Transverse colon (tissue), 4 donors: ENCODE results near the gene PNPO. TPM values are rescaled to one million over a fixed set of nuclear protein-coding genes. Genes with fewer than 3 reads are reported as not detected.

ENCODE experiments used
- DNase-seq: peaks from one replicate; pipeline ENCODE4 v3.0.0-alpha.2; 2019
- H3K27ac ChIP-seq, 4 donors: fragments of 200-600 bp; sonication (generic); 2 replicates each; pipeline ENCODE4 v1.5.1; 2016 to 2018; ENCODE audit warnings: inconsistent platforms in 4 of 4
- H3K27me3 ChIP-seq: fragments of 200-600 bp; sonication (generic); 2 replicates; pipeline ENCODE4 v1.5.1; 2017; ENCODE audit warnings: inconsistent platforms
- H3K36me3 ChIP-seq, 4 donors: fragments of 200-600 bp; sonication (generic); 2 replicates each; pipeline ENCODE4 v1.5.1; 2017 to 2019; ENCODE audit warnings: inconsistent platforms in 4 of 4
- H3K4me1 ChIP-seq, 4 donors: fragments of 200-600 bp; sonication (generic); 2 replicates each; pipeline ENCODE4 v1.5.1; 2017 to 2020; ENCODE audit warnings: inconsistent platforms in 4 of 4
- H3K4me3 ChIP-seq, 4 donors: fragments of 200-600 bp; sonication (generic); 1 replicate in 1 of 4; 2 replicates in 3 of 4; pipeline versions ENCODE4 v1.5.1 to v1.6.1; 2017 to 2019; ENCODE audit warnings: inconsistent platforms in 4 of 4
- H3K9me3 ChIP-seq, 2 donors: fragments of 200-600 bp; sonication (generic); 2 replicates each; pipeline ENCODE4 v1.5.1; 2017 to 2019; ENCODE audit warnings: inconsistent platforms in 2 of 2
- EP300 ChIP-seq: sonication (generic); formaldehyde crosslinking; IDR thresholded peaks from one replicate; pipeline ENCODE4 v1.6.1; 2017; ENCODE audit warnings: antibody characterized with exemption, low read depth
- POLR2A ChIP-seq: fragments of 450-650 bp; IDR thresholded peaks from one replicate; pipeline ENCODE4 v1.6.1; 2016; ENCODE audit warnings: antibody characterized with exemption, mild to moderate bottlenecking, moderate library complexity
- POLR2AphosphoS5 ChIP-seq, 3 donors: sonication (generic); formaldehyde crosslinking; IDR thresholded peaks; one replicate each; pipeline ENCODE4 v1.6.1; 2016; ENCODE audit warnings: antibody characterized with exemption in 3 of 3
- whole genome bisulfite sequencing, 2 donors: methylation state at CpG; one replicate each; pipeline ENCODE4 v1.1.5; 2018; ENCODE audit warnings: low coverage in 1 of 2; 5-methylcytosine and 5-hydroxymethylcytosine counted together
- in situ Hi-C, 4 donors: fragments of 200-750 bp; cut with MboI; loops; one replicate each; pipeline versions ENCODE4 v1.15.0 to v1.15.1; 2017; ENCODE audit warnings: low sequenced_read_pairs in 3 of 4, low pct_ligation_motif_present in 1 of 4, low pct_unique_long_range_greater_than_20kb in 1 of 4
- intact Hi-C: fragments of 100-400 bp; cut with DNase I; formaldehyde crosslinking; loops from one replicate; pipeline ENCODE4 v1.15.1; 2023; ENCODE audit warnings: low total_unique reads
- total RNA-seq, 4 donors: library from RNA; depleted of rRNA; stranded (reverse); fragments of >200 nt; gene quantifications; one replicate each; pipeline ENCODE4 v1.1.0, GENCODE V29; 2016
- TF ChIP-seq, protein P1 (sequence below), 5 experiments: fragments of 200-600 bp in 3 of 5; fragments of 450-650 bp in 2 of 5; sonication (generic) in 3 of 5; IDR thresholded peaks; 1 replicate in 2 of 5; 2 replicates in 3 of 5; pipeline ENCODE4 v1.5.1; 2016 to 2017; ENCODE audit warnings: antibody characterized with exemption in 5 of 5, inconsistent platforms in 3 of 5, mild to moderate bottlenecking in 2 of 5, moderate library complexity in 1 of 5

Gene PNPO
- total RNA-seq, 4 donors from 2014 or later: 7.4 to 83.8 (median 31.6) TPM

DNA sequence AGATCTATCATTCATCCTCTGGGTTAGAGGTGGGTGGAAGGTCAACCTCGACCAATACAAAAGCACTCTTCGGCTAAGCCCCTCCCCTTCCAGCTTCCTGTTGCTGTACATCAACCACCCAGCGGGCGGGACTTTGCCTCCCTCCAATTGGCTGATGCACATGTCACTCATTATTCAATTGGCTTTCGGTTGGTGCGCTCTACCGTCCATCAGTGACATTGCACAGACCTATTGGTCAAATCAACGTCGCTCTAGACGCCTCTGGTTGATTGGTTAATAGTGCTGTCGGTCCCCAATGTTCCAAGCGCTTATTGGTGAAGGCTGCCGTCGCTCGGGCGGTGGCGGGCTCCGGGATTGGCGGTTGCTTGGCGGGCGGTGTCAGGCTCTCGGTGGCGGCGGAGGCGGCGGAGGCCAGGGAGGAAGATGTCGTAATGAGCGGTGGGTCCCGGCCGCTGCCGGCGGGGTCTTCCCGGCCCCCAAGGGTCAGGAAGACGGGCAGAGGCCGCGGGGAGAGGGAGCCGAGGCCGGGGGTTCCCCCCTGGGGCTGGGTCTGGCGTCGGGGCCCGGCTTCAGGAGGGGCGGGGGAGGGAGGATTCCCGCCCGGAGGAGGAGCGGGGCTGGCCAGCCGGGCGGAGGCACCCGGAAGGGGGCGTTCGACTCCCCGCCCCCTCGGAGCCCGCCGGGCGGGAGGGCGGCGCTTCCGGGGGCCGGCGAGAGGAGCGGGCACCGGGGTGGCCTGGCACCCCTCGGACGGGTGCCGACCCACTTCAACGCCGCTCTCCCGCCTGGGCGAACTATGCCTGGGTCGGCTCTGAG, 45.3 kb upstream of the PNPO start, which contains the start of gene SP2:
Gene SP2 (plus strand): TSS at position 381 of the 816 bp plus-strand sequence. CDS start 51 bp downstream, at position 432.
- Histone ChIP-seq H3K4me1 (peaks cover 5 to 27% (median 19%) of the 10 kb centered on the region in 4 donors), H3K36me3 (no peaks in the 10 kb centered on the region), H3K9me3 (no peaks in the 10 kb centered on the region), H3K27me3 (no peaks in the 10 kb centered on the region), H3K27ac (peak within 1 kb of the TSS; percentile 97 to 98 (median 98)), H3K4me3 (peak within 1 kb of the TSS; percentile 88 to 95 (median 90))
- in situ Hi-C loops (no loop called here), intact Hi-C loops (no loop called here)
- WGBS, 2 donors: 1% methylated on average over 38 of the region's 70 CpGs; no CpG with 5 or more reads in 1 of the 2 donors
- TF ChIP-seq POLR2AphosphoS5 (IDR thresholded peaks at IDR 0.05) (peak; percentile 59 to 79 (median 73)), EP300 (no peak), POLR2A (peak; percentile 71)
- TF ChIP-seq, protein P1, sequence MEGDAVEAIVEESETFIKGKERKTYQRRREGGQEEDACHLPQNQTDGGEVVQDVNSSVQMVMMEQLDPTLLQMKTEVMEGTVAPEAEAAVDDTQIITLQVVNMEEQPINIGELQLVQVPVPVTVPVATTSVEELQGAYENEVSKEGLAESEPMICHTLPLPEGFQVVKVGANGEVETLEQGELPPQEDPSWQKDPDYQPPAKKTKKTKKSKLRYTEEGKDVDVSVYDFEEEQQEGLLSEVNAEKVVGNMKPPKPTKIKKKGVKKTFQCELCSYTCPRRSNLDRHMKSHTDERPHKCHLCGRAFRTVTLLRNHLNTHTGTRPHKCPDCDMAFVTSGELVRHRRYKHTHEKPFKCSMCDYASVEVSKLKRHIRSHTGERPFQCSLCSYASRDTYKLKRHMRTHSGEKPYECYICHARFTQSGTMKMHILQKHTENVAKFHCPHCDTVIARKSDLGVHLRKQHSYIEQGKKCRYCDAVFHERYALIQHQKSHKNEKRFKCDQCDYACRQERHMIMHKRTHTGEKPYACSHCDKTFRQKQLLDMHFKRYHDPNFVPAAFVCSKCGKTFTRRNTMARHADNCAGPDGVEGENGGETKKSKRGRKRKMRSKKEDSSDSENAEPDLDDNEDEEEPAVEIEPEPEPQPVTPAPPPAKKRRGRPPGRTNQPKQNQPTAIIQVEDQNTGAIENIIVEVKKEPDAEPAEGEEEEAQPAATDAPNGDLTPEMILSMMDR (IDR thresholded peaks at IDR 0.05): peak in 2 of 5 experiments; percentile 6 to 19
- DNase-seq: peak; percentile 100

DNA sequence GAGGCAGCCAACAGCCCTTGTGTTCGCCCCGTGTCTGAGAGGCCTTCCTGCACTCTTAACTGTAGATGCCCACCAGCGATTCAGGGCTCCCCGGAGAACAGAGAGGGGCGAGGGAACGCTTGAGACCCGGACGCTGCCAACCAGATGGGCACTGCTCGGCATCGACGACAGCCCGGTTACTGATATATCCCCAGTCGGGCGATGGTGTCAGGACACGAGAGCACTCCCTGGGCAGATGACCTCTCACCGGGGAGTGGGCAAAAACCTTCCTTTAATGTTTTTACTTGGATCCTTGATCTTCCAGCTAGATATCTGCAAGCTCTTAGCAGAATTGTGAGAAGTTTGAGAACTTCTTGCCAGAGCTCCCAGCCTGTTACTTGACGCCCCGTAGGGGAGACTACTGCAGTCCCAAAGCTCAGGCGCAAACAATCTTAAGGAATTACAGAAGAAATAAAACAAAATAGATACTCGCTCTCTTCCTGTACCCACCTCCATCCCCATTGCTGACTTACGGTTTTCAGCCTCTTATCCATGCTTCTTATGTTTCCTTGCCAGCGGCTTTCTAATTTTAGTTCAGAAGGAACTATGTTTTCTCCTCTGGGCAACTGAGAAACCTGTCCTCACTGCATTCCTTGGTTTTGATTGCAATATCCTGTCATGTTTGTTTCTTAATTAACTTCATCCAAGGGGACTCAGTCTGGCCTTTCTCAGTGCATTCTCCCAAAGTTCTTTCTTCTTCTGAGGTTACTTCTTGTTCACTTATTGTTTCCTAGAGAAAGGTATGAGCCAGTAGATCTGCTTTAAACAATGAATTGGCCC, 44.5 kb upstream of the PNPO start:
- H3K4me3 ChIP-seq: peak overlapping the region; percentile 88 to 95 (median 90)
- H3K36me3 ChIP-seq: no peaks in the 10 kb centered on the region
- no peaks in the 10 kb centered on the region for H3K9me3 ChIP-seq
- no peak for DNase-seq
- peaks cover 5 to 27% (median 19%) of the 10 kb centered on the region in 4 donors for H3K4me1 ChIP-seq
- TF ChIP-seq, protein P1 (IDR thresholded peaks at IDR 0.05): no peak
- TF ChIP-seq POLR2A: no peak
- TF ChIP-seq POLR2AphosphoS5 (IDR thresholded peaks at IDR 0.05): no peak
- no peak for TF ChIP-seq EP300
- 1 to 8% methylated on average over 6 to 22 of the region's 22 CpGs for WGBS, 2 donors
- H3K27ac ChIP-seq: peak overlapping the region; percentile 97 to 98 (median 98)
- no peaks in the 10 kb centered on the region for H3K27me3 ChIP-seq
- in situ Hi-C loops: no loop called here
- intact Hi-C loops: no loop called here

DNA sequence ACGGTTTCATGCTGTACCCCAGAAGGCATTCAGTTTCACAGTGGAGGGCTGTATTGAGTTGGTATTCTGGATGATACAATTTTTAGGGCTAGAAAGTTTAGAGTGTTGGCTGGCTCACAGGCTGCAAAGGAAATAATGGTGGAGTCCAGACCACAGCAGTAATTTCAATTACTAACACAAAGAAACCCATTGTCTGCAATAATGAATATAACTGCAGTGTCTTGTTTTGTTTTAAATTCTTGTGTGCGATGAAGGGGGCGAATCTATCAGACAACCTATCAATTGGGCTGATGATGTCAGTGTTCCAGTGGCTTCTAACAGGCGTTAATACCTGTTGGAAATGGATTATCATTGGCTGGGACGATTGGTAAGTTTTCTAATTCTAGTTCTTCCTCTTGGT, 43.8 kb upstream of the PNPO start:
- no peaks in the 10 kb centered on the region for H3K9me3 ChIP-seq
- WGBS, 2 donors: 70 to 73% methylated on average over 3 to 5 of the region's 5 CpGs
- DNase-seq: no peak
- TF ChIP-seq, protein P1 (IDR thresholded peaks at IDR 0.05): no peak
- no peak for TF ChIP-seq EP300
- TF ChIP-seq POLR2AphosphoS5 (IDR thresholded peaks at IDR 0.05): no peak
- TF ChIP-seq POLR2A: no peak
- H3K4me1 ChIP-seq: peaks cover 5 to 27% (median 19%) of the 10 kb centered on the region in 4 donors
- H3K27ac ChIP-seq: peak overlapping the region; percentile 97 to 98 (median 98)
- intact Hi-C loops: no loop called here
- in situ Hi-C loops: no loop called here
- no peaks in the 10 kb centered on the region for H3K36me3 ChIP-seq
- H3K27me3 ChIP-seq: no peaks in the 10 kb centered on the region
- peak overlapping the region in 2 of 4 donors; percentile 90 to 95 for H3K4me3 ChIP-seq

DNA sequence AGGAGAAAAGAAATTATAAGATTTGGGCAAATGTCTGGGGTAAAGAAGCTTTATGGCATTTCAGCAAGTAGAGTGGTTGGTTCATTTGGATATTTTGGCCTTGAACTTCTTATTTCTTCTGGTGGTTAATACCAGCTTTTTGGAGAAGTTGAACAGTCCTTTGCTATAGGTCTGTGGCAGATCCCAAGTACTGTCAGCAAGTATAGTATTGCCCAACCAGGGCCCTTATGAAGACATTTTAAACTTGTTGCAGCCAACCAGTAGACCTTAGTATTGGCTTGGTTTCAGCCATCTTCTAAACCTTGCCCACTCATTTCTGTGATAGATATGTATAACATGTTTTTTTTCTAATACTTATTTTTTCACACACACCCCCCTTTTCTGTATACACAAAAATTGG, 43.1 kb upstream of the PNPO start:
- H3K27ac ChIP-seq: peak overlapping the region in 2 of 4 donors; percentile 97 to 98
- H3K4me1 ChIP-seq: peaks cover 5 to 27% (median 19%) of the 10 kb centered on the region in 4 donors
- no peaks in the 10 kb centered on the region for H3K36me3 ChIP-seq
- H3K9me3 ChIP-seq: no peaks in the 10 kb centered on the region
- DNase-seq: no peak
- no peak overlapping the region for H3K4me3 ChIP-seq
- H3K27me3 ChIP-seq: no peaks in the 10 kb centered on the region
- in situ Hi-C loops (no loop called here), intact Hi-C loops (no loop called here)
- no peak for TF ChIP-seq EP300
- TF ChIP-seq POLR2A: no peak
- TF ChIP-seq, protein P1 (IDR thresholded peaks at IDR 0.05): no peak
